ENCODE results near the gene PLAGL2.

GRCh38 chr20:32216179-32217142 is 8.9 kb upstream of the PLAGL2 start:
- TF ChIP-seq CTCF (IDR thresholded peaks at IDR 0.05) (no peak), ATF3 (CRISPR knock-in tag; conservative IDR thresholded peaks at IDR 0.05) (no peak), IRF1 (CRISPR knock-in tag; IDR thresholded peaks at IDR 0.05) (no peak), E2F4 (CRISPR knock-in tag; IDR thresholded peaks at IDR 0.05; ENCODE audit: borderline replicate concordance, low read depth) (no peak), CREB1 (CRISPR knock-in tag; IDR thresholded peaks at IDR 0.05) (no peak), USF2 (CRISPR knock-in tag; IDR thresholded peaks at IDR 0.05) (no peak), ZNF281 (CRISPR knock-in tag; IDR thresholded peaks at IDR 0.05) (no peak)
